ENCODE results near the gene ECSCR.

The ECSCR gene

DNA sequence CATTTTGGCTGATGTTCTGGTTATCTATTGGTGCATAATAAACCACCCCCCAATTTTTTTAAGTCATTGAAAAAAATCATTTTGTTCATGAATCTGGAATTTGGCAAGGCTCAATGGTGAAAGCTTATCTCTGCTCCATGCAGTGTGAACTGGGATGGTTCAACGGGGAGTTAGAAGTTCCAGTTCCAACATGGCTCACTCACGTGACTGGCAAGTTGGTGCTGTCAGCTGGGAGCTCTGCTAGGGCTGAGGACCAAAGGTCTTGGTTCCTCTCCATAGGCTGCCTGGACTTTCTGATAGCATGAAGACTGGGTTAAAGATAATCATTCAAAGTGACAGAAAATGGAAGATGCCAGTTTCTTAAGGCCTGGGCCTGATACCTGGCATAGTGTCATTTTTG is 55.6 kb downstream of the ECSCR start:
- Histone ChIP-seq H3K4me1 (ENCODE audit: control insufficient read depth in 5 of 5, insufficient read depth in 5 of 5, low read length in 5 of 5) (peaks cover 0 to 21% (median 14%) of the 10 kb centered on the region in 5 donors), H3K27ac (ENCODE audit: low read depth, low read length) (no peak overlapping the region), H3K36me3 (ENCODE audit: control insufficient read depth in 5 of 5, insufficient read depth in 5 of 5, low read length in 5 of 5) (no peaks in the 10 kb centered on the region), H3K9me3 (ENCODE audit: control insufficient read depth in 5 of 5, low read length in 5 of 5) (no peaks in the 10 kb centered on the region), H3K27me3 (ENCODE audit: control insufficient read depth in 5 of 5, insufficient read depth in 4 of 5, low read length in 5 of 5) (no peaks in the 10 kb centered on the region), H3K9ac (ENCODE audit: low read length in 5 of 5) (no peak overlapping the region), H3K4me3 (ENCODE audit: low read depth in 1 of 5, low read length in 5 of 5) (no peak overlapping the region)

GRCh38 chr5:139404484-139404840 is 58.1 kb downstream of the ECSCR start:
- Histone ChIP-seq H3K4me1 (ENCODE audit: control insufficient read depth in 5 of 5, insufficient read depth in 5 of 5, low read length in 5 of 5) (peaks cover 0 to 17% (median 14%) of the 10 kb centered on the region in 5 donors), H3K27ac (ENCODE audit: low read depth, low read length) (peak overlapping the region; percentile 85), H3K9me3 (ENCODE audit: control insufficient read depth in 5 of 5, low read length in 5 of 5) (no peaks in the 10 kb centered on the region), H3K36me3 (ENCODE audit: control insufficient read depth in 5 of 5, insufficient read depth in 5 of 5, low read length in 5 of 5) (peaks cover 0 to 4% (median 0%) of the 10 kb centered on the region in 5 donors), H3K27me3 (ENCODE audit: control insufficient read depth in 5 of 5, insufficient read depth in 4 of 5, low read length in 5 of 5) (no peaks in the 10 kb centered on the region), H3K9ac (ENCODE audit: low read length in 5 of 5) (peak overlapping the region in 4 of 5 donors; percentile 35 to 71 (median 64)), H3K4me3 (ENCODE audit: low read depth in 1 of 5, low read length in 5 of 5) (peak overlapping the region; percentile 55 to 75 (median 67))

DNA sequence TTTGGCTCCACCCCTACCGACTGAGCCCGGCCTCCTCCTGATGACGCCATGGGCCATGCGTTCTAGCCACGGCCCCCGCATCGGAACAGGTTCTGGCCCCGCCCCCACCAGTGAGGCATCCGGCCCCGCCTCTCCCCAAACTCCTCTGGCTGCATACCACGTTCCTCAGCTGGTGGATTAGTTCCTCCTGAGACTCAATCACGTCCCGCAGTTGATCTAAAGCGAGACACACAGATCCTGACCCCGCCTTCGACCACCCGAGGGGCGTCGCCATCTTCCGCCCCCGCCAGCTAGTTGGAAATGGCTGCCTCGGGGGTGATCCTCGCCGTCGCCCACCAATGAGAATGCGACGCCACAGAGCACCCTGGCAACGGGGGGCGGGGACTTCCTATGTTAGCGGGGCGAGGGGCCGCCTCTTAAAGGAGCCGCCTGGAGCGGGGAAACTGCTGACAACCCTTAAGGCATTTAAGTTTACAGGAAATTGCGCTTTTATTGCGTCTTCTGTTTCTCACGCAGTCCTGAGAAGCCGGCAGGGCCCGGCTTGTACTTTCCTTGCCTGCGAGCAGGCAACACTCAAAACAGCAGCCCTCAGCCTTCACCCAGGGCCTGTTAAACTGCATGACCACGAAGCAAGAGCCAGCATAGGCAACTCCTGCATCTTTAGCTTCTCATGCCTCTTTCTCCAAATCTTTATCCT is 58.6 kb downstream of the ECSCR start, which contains the start of gene SPATA24:
SPATA24 (minus strand) TSS at position 303 of the 697 bp plus-strand sequence; CDS start at position 274, 29 bp downstream.
- H3K9me3 ChIP-seq (ENCODE audit: control insufficient read depth in 5 of 5, low read length in 5 of 5) = no peaks in the 10 kb centered on the region
- peak within 1 kb of the TSS; percentile 65 to 96 (median 74) for H3K4me3 ChIP-seq (ENCODE audit: low read depth in 1 of 5, low read length in 5 of 5)
- H3K36me3 ChIP-seq (ENCODE audit: control insufficient read depth in 5 of 5, insufficient read depth in 5 of 5, low read length in 5 of 5) = peaks cover 0 to 4% (median 0%) of the 10 kb centered on the region in 5 donors
- H3K4me1 ChIP-seq (ENCODE audit: control insufficient read depth in 5 of 5, insufficient read depth in 5 of 5, low read length in 5 of 5) = peaks cover 0 to 17% (median 14%) of the 10 kb centered on the region in 5 donors
- peak within 1 kb of the TSS; percentile 85 for H3K27ac ChIP-seq (ENCODE audit: low read depth, low read length)
- H3K27me3 ChIP-seq (ENCODE audit: control insufficient read depth in 5 of 5, insufficient read depth in 4 of 5, low read length in 5 of 5) = no peaks in the 10 kb centered on the region
- peak within 1 kb of the TSS; percentile 1 to 80 (median 71) for H3K9ac ChIP-seq (ENCODE audit: low read length in 5 of 5)

- Histone ChIP-seq H3K36me3 (ENCODE audit: control insufficient read depth in 5 of 5, insufficient read depth in 5 of 5, low read length in 5 of 5) (peaks cover 0 to 4% (median 0%) of the 10 kb centered on the region in 5 donors), H3K27ac (ENCODE audit: low read depth, low read length) (peak overlapping the region; percentile 85), H3K27me3 (ENCODE audit: control insufficient read depth in 5 of 5, insufficient read depth in 4 of 5, low read length in 5 of 5) (no peaks in the 10 kb centered on the region), H3K9me3 (ENCODE audit: control insufficient read depth in 5 of 5, low read length in 5 of 5) (no peaks in the 10 kb centered on the region), H3K4me3 (ENCODE audit: low read depth in 1 of 5, low read length in 5 of 5) (peak overlapping the region; percentile 65 to 96 (median 74)), H3K9ac (ENCODE audit: low read length in 5 of 5) (peak overlapping the region; percentile 1 to 80 (median 48)), H3K4me1 (ENCODE audit: control insufficient read depth in 5 of 5, insufficient read depth in 5 of 5, low read length in 5 of 5) (peaks cover 0 to 17% (median 14%) of the 10 kb centered on the region in 5 donors)
These were observed 59.1 kb downstream of the ECSCR start for GRCh38 chr5:139403418-139403786.

DNA sequence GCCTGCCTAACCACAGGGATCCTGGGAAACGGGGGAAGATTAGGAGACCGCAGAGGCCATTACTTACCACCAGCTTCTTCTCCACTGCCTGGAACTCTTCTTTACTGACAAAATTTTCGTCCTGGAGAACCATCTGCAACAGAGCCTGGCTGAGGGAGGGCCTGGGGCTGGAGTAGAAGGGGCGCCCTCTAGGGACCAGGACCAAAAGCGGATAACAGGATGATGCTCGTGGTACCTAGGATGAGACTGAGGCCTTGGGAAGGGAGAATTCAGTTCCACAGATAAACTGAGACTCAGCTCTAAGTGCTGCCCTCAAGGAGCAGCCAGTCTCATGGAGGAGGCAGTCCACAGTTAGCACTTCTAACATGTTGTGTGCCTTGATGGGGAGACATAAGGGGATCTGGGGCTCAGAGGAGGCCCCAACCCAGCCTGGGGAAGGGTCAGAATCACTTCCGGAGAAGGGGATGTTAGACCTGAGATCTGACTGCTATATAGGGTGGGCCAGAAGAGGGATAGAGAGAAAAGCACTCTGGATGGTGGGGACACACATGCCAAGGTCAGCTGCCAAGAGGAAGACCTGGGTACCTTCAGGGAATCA is 59.9 kb downstream of the ECSCR start:
- Histone ChIP-seq H3K4me3 (ENCODE audit: low read depth in 1 of 5, low read length in 5 of 5) (peak overlapping the region in 1 of 5 donors; percentile 75), H3K4me1 (ENCODE audit: control insufficient read depth in 5 of 5, insufficient read depth in 5 of 5, low read length in 5 of 5) (peaks cover 0 to 17% (median 14%) of the 10 kb centered on the region in 5 donors), H3K36me3 (ENCODE audit: control insufficient read depth in 5 of 5, insufficient read depth in 5 of 5, low read length in 5 of 5) (peaks cover 0 to 4% (median 0%) of the 10 kb centered on the region in 5 donors), H3K27me3 (ENCODE audit: control insufficient read depth in 5 of 5, insufficient read depth in 4 of 5, low read length in 5 of 5) (no peaks in the 10 kb centered on the region), H3K9ac (ENCODE audit: low read length in 5 of 5) (no peak overlapping the region), H3K9me3 (ENCODE audit: control insufficient read depth in 5 of 5, low read length in 5 of 5) (no peaks in the 10 kb centered on the region), H3K27ac (ENCODE audit: low read depth, low read length) (no peak overlapping the region)

DNA sequence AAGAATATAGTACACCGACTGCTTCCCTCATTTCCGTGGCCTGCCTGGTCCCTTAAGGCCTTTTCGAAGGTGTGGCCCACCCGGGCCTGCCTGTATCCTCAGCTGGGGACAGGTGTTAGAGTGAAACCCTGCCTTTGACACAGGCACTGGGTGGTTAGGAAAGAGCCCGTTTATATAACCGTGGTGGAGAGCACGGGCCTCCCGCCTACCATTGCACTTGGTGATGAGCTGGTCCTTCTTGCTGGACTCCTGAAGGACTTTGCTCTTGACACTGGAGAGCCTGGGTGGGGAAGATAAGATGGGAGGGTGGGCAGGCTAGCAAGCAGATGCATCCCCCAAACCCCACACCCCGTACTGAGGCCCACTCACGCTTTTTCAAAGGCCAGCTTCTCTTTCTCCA is 61.0 kb downstream of the ECSCR start:
- H3K36me3 ChIP-seq (ENCODE audit: control insufficient read depth in 5 of 5, insufficient read depth in 5 of 5, low read length in 5 of 5) = peaks cover 0 to 4% (median 0%) of the 10 kb centered on the region in 5 donors
- no peaks in the 10 kb centered on the region for H3K9me3 ChIP-seq (ENCODE audit: control insufficient read depth in 5 of 5, low read length in 5 of 5)
- no peak overlapping the region for H3K4me3 ChIP-seq (ENCODE audit: low read depth in 1 of 5, low read length in 5 of 5)
- H3K27me3 ChIP-seq (ENCODE audit: control insufficient read depth in 5 of 5, insufficient read depth in 4 of 5, low read length in 5 of 5) = no peaks in the 10 kb centered on the region
- no peak overlapping the region for H3K9ac ChIP-seq (ENCODE audit: low read length in 5 of 5)
- H3K4me1 ChIP-seq (ENCODE audit: control insufficient read depth in 5 of 5, insufficient read depth in 5 of 5, low read length in 5 of 5) = peaks cover 0 to 20% (median 14%) of the 10 kb centered on the region in 5 donors
- no peak overlapping the region for H3K27ac ChIP-seq (ENCODE audit: low read depth, low read length)

DNA sequence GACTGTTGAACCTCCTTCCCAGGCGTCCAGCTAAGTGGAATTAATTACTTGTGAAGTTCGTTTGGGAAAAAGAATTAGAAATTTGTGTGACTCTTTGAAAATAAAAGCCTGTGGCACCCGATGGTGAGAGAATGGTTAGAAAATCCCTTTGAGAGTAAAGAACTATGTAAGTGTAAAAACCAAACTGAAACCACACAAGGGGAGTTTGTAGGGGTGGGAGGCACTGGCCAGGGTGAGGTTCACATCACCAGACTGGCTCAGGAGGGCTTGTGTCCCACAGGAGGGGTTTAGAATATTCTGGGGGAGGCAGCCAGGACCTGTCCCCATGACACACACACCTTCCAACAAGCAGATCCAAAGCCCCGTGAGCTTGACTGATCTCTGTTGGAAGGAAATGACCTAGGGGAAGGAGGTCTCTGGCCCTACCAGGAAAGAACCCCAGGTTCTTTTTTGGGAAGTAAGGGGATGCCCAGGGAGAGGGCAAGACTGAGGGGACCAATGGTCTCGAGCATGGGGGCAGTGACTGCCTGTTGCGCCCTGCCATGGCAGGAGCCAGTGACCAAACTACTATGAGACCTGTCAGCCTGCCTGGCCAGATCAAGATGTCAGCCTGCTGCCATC is 62.9 kb downstream of the ECSCR start:
- H3K9ac ChIP-seq (ENCODE audit: low read length in 5 of 5) = no peak overlapping the region
- H3K4me1 ChIP-seq (ENCODE audit: control insufficient read depth in 5 of 5, insufficient read depth in 5 of 5, low read length in 5 of 5) = peaks cover 0 to 36% (median 22%) of the 10 kb centered on the region in 5 donors
- peaks cover 0 to 4% (median 0%) of the 10 kb centered on the region in 5 donors for H3K36me3 ChIP-seq (ENCODE audit: control insufficient read depth in 5 of 5, insufficient read depth in 5 of 5, low read length in 5 of 5)
- no peak overlapping the region for H3K27ac ChIP-seq (ENCODE audit: low read depth, low read length)
- H3K9me3 ChIP-seq (ENCODE audit: control insufficient read depth in 5 of 5, low read length in 5 of 5) = no peaks in the 10 kb centered on the region
- H3K27me3 ChIP-seq (ENCODE audit: control insufficient read depth in 5 of 5, insufficient read depth in 4 of 5, low read length in 5 of 5) = peaks cover 4 to 12% (median 8%) of the 10 kb centered on the region in 5 donors
- no peak overlapping the region for H3K4me3 ChIP-seq (ENCODE audit: low read depth in 1 of 5, low read length in 5 of 5)

All from subcutaneous abdominal adipose tissue (tissue), 5 donors.